Measurements from ENCODE around the gene MEGF10.

DNA sequence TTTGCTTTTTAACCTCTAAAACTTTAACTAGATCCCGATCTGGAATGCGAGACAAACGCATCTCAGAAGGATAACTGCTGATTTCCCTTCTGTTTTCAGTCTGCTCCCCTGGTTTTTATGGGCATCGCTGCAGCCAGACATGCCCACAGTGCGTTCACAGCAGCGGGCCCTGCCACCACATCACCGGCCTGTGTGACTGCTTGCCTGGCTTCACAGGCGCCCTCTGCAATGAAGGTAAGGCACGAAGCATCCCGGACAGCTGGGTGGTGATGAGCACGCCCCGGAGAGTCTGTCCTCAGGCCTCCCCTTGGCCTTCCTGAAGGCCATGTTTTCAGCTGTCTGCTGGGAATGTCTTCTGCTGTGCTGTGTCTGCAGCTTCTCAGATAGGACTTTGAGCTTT is 144.0 kb downstream of the MEGF10 start:
- no peak for TF ChIP-seq TARDBP (IDR thresholded peaks at IDR 0.05)
- TF ChIP-seq SUZ12 (IDR thresholded peaks at IDR 0.05): no peak
- TF ChIP-seq BHLHE40 (IDR thresholded peaks at IDR 0.05; ENCODE audit: borderline replicate concordance): no peak
- TF ChIP-seq SP1 (IDR thresholded peaks at IDR 0.05): no peak

Data from HEK293T (cell line).